Measurements from ENCODE around the gene CDYL.
"Not testable (repeated sequence)": the region's sequence is repeated elsewhere in the genome, so short reads cannot be mapped to it uniquely, and the experiment has no call there.

The CDYL gene

GRCh38 chr6:4848382-4849068 lies 72.3 kb downstream of the CDYL start:
- DNase-seq: peak; percentile 54

DNA sequence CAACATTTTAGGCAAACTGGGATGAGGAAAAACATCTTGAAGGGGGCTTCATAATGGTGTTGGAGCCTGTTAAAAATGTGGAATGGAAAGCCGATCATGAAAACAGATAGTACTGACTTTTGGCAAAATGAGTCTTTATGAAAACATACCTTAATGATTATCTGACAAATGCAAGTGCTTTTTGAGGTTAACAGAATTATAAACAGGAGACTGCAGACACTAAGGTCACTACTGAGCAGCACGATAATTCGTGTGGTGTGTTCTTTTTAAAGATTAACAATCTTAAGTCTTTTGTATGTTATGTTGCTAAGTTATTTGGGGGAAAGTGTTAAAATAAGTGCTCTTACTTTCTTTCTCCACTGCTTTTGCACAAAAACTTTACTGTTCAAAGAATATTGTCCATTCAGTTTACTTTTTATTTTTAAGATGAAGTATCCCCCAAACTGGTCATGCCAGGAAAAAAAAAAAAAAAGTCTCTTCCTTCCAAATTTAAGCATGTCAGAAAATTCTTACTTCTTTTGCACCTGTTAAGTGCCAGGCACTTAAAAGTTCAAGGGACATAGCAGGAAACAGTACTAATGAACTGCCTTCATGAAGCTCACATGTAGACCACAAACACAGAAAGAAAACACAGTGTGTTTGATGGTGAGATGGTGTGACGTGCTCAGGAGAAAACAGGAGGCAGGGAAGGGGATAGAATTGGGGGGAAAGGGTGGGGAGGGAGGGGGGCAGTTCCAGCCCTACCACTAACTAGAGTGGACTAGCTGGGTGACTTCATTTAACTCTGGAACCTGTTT lies 73.2 kb downstream of the CDYL start:
- DNase-seq: peak; percentile 41

- no peak for DNase-seq
Measured at GRCh38 chr6:4851035-4851434, 74.8 kb downstream of the CDYL start.

- not testable (repeated sequence) for DNase-seq
Measured at GRCh38 chr6:4852186-4852585, 76.0 kb downstream of the CDYL start.

DNA sequence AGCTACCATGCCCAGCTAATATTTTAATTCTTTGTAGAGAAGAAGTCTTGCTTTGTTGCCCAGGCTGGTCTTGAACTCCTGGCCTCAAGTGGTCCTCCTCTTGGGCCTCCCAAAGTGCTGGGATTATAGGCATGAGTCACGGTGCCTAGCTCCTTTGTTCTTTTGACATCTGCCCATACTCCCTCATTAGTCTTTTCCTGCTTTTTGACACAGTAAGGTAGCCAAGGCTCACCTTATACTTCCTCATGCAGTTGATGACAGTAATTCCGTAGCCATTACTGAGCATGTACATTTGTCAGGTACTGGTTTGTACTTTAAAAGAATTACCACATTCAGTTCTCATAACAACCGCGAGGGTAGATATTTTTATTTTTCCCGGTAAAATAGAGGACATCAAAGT lies 76.7 kb downstream of the CDYL start:
- no peak for DNase-seq

DNA sequence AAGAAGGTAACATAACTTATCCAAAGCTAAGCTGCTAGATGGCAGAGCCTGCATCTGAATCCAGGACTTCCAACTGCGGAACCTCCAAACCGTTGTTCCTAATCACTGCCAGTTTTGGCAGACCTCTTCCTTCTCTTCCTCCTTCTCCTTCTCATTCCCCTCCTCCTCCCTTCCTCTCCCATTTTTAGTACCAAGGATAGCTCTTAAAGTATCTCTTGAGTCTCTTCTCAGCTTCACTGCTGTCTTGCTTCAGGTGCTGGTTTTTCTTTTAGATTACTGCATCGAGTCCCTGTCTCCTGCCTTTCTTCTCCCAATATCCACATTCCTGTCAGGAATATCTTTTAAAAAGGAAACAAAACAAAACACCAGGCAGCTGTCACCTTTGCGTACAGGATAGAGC lies 77.1 kb downstream of the CDYL start:
- no peak for DNase-seq

- no peak for DNase-seq
Measured at GRCh38 chr6:4853782-4854511, 77.7 kb downstream of the CDYL start.

DNA sequence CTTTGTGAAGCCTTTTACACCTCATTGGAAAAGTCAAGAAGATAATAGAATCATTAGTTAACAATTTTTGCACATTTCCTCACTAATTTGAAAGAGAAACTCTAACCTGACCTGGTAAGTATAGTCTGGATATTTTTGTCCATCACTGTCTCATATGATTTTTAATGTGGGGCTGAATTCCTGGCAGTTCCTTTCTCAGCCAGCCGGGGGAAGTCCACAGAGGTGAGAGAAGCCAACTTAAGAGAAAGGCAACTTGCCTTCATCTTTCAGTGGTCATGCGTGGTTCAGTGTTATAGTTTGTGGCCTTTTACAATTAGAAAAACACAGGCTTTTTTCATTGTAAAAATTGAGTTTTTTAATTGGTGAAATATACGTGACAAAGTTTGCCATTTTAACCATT lies 80.6 kb downstream of the CDYL start:
- peak; percentile 17 for DNase-seq

DNA sequence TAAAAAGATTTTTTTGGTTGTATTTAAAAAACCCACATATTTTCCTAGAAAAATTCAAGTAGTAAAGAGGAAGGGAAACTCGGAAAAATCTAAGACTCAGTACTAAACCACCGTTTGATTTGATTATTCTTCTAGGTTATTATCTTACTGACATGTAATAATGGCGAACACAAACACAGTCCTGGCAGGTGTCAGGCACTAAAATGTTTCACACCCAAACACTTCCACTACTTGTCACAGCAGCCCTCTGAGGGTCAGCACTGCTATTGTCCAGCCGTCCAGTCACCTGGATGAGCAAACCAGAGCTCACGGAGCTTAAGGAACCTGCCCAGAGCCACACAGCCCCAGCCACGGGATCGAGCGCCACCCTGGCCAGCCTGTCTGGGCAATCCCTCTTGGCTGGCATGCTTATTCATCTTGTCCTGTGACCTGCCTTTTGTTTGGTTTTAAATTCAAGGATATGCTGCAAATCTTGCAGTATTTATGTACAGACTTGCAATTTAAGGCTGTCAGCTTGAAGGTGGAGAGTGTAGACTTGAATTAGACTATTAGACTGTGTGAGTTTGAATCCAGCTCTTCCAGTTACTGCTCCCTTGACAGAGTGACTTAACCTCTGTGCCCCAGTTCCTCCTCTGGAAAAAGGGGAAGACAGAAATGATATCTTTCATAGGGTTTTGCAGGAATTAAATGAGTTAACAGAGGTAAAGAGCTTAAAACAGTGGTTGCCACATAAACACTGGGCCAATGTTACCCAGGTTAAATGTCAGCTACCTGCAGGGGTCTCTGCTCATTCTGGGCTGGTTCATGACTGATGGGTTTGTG lies 82.2 kb downstream of the CDYL start:
- DNase-seq: no peak

GRCh38 chr6:4860387-4860786 lies 84.2 kb downstream of the CDYL start:
- DNase-seq: no peak

- peak; percentile 22 for DNase-seq
Measured at GRCh38 chr6:4861564-4861963, 85.4 kb downstream of the CDYL start.

DNA sequence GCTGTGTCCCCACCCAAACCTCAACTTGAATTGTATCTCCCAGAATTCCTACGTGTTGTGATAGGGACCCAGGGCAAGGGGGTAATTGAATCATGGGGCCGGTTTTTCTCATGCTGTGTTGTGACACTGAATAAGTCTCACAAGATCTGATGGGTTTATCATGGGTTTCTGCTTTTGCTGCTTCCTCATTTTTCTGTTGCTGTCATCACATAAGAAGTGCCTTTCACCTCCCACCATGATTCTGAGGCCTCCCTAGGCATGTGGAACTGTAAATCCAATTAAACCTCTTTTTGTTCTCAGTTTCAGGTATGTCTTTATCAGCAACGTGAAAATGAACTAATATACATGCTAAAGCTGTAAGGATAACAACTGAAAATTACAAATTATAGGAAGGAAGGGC lies 88.3 kb downstream of the CDYL start:
- DNase-seq: peak; percentile 85

- DNase-seq: peak; percentile 59
Measured at GRCh38 chr6:4865006-4865405, 88.8 kb downstream of the CDYL start.

GRCh38 chr6:4870821-4871494 lies 94.8 kb downstream of the CDYL start:
- DNase-seq: no peak

- DNase-seq: no peak
Measured at GRCh38 chr6:4871825-4872224, 95.6 kb downstream of the CDYL start.

DNA sequence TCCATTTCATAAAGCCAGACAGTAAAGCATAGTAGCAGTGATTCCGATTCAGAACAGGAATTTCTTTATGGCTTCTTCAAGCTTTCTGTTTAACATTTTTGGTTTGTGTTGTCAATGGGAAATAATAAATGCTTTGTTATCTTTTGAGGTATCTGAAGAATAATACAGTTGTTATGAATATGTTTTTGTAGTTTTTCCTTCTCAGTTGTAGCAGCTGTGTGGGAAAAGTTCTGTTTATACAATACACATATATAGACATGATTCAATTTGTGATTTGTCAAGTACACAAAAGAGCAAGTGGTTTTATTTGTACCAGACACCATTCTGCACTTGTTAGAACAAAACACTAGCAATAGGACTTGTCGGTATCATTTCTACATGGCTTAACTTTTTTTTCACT lies 96.6 kb downstream of the CDYL start:
- DNase-seq: no peak

GRCh38 chr6:4873928-4874327 lies 97.7 kb downstream of the CDYL start:
- DNase-seq: no peak

DNA sequence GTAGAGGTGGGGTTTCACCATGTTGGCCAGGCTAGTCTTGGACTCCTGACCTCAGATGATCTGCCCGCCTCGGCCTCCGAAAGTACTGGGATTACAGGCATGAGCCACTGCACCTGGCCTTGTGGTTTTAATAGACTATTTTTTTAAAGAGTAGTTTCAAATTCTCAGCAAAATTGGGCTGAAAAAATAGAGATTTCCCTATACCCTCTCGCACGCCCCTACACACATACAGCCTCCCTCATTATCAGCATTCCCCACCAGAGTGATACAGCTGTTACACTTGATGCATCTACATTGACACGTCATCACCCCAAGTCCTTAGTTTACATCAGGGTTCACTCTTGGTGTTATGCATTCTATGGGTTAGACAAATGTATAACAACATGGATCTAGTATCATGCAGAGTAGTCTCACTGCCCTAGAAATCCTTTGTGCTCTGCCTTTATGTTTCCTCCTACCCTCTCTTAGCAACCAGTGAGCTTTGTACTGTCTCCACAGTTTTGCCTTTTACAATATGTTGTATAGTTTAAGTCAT lies 103.6 kb downstream of the CDYL start:
- DNase-seq: no peak

GRCh38 chr6:4880363-4880762 lies 104.2 kb downstream of the CDYL start:
- no peak for DNase-seq

DNA sequence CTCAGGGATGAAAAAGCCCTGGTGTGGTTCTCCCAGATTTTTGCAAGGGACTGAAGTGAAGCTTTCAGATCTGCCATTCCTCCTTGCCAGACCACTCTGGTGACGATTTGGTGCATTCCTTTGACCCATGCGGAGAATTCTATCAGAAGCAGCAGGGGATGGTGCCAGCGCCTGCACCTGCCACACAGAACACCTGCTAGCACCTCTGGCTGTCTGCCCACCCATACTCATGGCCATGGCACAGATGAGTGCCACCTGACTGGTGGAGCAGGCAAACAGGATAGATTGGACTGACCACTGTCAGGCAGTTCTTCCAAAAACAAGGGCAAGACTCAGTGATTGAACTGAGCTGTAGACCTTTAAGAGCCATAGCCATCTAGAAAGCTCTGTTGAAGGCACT lies 107.1 kb downstream of the CDYL start:
- DNase-seq: no peak

GRCh38 chr6:4884646-4885340 lies 108.6 kb downstream of the CDYL start:
- no peak for DNase-seq

Data from OCI-M1 (cell line).